Stimulated activated naive CD4-positive, alpha-beta T cell (primary cell): ENCODE measurements around the gene RHOT1.
"Not testable (repeated sequence)": the region's sequence is repeated elsewhere in the genome, so short reads cannot be mapped to it uniquely, and the experiment has no call there.

Experiments
- DNase-seq, 6 experiments: peaks; one replicate each; lab custom pipeline; 2025; lab: John Stamatoyannopoulos, UW

Gene RHOT1

DNA sequence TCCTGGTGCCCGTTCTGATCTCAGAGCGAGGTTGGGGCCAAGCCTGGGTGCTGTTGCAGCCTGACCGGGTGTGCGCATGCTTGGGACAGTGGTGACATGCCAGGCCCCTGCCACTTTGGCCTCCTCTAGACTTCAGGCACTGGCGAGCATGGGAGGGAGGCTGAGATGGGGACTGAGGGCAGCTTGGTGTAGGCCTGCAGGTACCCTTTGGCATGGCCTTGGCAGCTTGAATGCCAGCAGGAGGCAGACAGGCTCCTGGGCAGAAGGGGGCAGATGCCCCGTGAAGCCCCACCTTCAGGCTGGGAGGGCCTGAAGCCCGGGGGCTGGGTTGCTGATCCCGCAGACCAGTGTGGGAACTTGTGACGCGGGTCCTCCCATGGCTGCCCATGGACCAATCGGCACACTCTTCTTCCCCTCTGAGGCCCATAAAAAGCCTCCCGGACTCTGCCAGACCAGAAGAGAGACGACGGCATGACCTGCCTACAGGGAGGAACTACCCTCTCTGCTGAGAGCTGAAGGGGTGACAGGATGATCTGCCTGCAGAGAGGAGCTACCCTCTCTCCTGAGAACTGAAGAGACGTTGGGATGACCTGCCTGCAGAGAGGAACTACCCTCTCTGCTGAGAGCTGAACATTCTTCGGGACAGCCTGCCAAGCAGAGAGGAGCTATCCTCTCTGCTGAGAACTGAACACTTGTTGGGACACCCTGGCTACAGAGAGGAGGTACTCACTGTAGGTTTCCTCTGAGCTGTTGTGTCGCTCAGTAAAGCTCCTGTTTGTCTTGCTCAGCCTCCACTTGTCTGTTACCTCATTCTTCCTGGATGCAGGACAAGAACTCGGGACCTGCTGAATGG is 17.5 kb downstream of the RHOT1 start:
- no peak for DNase-seq

DNA sequence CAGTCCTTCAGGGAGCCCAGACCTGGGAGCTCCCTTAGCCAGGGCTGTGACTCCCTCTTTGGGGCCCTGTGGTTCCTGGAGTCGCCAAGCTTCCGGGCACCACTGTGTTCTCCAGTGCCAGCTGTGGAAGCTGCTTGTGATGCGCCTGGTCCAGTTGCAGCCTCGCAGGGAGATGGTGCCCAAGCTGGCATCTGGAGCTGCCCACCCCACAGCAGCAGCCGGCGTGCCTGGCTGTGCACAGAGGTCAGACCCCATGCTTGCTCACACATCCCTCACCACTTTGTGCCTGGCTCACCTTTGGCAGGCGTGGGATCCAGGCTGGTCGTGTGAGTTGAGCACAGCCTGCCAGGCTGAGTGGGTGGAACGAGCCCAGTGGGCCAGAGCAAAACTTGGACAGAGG is 18.2 kb downstream of the RHOT1 start:
- no peak for DNase-seq

DNA sequence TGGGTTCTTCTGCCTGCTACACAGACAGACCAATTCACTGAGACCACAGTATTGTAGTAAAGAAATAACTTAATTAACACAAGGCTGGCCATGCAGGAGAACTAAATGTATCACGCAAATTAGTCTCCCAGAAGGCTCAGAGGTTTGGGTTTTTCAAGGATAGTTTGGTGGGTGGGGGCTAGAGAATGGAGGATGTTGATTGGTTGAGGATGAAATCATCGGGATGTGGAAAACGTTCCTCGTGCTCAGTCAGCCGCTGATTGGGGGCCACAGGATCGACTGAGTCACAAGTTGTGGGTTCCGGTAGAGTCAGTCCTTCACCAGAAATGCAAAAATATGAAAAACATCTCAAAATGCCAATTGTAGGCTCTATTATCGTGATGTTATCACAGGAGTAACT is 18.7 kb downstream of the RHOT1 start:
- no peak for DNase-seq

DNA sequence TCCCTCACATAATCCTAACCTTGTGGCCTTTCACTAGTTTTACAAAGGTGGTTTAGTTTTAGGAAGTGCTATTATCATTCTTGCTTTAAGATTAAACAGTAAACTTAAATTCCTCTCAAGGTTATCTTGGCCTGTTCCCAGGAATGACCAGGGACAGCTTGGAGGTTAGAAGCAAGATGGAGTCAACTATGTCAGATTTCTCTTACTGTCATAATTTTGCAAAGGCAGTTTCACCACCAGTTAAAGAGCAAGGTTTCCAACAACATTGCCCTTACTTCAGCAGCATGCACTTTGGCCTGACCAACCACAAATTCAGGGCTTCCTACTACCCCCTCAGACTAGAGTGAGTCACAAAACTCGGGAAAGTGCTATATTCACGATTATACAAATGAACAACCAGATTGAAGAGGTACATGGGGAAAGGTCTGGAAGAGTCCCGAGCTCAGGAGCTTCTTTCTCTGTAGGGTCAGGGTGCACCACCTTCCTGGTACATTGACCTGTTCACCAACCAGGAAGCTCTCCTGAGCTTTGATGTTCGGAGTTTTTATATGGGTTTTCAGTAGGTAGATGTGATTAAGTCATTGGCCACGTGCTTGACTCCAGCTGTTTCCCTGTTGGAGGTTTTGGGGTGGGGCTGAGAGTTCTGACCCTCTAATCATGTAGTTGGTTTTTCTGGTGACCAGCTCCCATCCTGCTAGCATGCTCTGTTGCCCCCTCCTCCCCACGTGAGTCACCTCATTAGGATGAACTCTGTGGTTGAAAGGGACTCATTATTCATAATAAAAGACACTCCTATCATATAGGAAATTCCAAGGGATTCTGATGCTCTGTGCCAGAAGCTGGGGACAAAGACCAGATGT is 19.4 kb downstream of the RHOT1 start:
- DNase-seq = no peak

DNA sequence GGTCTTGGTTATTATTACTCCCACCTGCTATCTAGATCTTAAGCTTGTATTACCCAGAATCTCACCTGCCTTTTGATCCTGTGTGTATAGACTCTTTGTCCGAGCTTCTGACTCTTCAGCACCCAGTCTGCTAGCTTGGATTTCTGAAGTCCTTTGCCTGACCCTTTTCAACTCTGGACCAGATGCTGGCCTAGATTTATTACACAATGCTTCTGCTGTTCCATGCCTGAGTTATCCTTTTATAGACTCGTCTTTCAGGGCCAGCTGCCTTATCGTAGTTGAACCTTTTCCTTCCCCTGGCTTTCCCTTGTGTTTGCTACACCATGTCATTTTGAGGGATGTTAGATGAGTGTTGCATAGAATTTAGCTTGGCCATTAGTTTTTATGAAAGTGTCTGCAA is 32.6 kb downstream of the RHOT1 start:
- no peak for DNase-seq

DNA sequence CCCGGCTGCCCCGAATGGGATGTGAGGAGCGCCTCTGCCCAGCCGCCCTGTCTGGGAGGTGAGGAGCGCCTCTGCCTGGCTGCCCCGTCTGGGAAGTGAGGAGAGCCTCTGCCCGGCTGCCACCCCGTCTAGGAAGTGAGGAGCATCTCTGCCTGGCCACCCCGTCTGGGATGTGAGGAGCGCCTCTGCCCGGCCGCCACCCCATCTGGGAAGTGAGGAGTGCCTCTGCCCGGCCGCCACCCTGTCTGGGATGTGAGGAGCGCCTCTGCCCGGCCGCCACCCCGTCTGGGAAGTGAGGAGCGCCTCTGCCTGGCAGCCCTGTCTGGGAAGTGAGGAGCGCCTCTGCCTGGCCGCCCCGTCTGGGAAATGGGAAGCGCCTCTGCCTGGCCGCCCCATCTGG is 36.4 kb downstream of the RHOT1 start:
- not testable (repeated sequence) for DNase-seq

DNA sequence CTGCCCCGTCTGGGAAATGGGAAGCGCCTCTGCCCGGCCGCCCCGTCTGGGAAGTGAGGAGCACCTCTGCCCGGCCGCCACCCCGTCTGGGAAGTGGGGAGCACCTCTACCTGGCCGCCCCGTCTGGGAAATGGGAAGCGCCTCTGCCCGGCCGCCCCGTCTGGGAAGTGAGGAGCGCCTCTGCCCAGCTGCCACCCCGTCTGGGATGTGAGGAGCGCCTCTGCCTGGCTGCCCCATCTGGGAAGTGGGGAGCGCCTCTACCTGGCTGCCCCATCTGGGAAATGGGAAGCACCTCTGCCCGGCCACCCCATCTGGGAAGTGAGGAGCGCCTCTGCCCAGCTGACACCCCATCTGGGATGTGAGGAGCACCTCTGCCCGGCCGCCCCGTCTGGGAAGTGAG is 36.8 kb downstream of the RHOT1 start:
- not testable (repeated sequence) for DNase-seq

DNA sequence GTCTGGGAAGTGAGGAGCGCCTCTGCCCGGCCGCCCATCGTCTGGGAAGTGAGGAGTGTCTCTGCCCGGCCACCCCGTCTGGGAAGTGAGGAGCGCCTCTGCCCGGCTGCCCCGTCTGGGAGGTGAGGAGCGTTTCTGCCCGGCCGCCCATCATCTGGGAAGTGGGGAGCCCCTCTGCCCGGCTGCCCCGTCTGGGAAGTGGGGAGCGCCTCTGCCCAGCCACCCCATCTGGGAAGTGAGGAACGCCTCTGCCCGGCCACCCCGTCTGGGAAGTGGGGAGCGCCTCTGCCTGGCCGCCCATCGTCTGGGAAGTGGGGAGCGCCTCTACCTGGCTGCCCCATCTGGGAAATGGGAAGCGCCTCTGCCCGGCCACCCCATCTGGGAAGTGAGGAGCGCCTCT is 37.2 kb downstream of the RHOT1 start:
- not testable (repeated sequence) for DNase-seq

DNA sequence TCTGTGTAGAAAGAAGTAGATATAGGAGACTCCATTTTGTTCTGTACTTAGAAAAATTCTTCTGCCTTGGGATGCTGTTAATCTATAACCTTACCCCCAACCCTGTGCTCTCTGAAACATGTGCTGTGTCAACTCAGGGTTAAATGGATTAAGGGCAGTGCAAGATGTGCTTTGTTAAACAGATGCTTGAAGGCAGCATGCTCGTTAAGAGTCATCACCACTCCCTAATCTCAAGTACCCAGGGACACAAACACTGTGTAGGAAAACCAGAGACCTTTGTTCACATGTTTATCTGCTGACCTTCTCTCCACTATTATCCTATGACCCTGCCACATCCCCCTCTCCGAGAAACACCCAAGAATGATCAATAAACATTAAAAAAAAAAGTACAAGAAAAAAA is 38.0 kb downstream of the RHOT1 start:
- not testable (repeated sequence) for DNase-seq

DNA sequence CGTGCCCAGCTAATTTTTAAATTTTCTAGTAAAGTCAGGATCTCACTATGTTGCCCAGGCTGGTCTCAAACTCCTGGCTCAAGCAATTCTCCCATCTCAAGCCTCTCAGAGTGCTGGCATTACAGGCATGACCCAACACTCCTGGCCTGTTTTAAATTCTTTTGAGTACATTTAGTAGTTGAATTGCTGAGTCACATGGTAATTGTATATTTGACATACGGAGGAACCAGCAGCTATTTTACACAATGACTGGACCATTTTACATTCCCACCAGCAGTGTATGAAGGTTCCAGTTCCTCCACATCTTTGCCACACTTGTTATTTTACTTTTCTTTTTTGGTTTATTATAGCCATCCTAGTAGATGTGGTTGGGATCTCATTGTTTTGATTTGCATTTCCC is 43.6 kb downstream of the RHOT1 start:
- DNase-seq = no peak

DNA sequence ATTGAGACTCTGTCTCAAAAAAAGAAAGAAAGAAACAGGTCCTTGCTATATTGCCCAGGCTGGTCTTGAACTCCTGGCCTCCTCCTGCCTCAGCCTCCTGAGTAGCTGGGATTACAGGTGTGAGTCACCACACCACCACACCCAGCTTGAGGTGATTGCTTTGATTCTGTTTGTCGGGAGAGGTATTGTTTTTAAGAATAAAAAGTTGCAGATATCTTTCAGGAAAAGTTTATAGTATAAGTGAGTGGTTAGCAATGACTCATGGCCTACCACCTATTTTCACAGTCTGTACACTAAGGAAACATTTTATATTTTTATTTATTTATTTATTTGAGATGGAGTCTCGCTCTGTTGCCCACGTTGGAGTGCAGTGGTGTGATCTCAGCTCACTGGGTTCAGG is 45.0 kb downstream of the RHOT1 start:
- no peak for DNase-seq

DNA sequence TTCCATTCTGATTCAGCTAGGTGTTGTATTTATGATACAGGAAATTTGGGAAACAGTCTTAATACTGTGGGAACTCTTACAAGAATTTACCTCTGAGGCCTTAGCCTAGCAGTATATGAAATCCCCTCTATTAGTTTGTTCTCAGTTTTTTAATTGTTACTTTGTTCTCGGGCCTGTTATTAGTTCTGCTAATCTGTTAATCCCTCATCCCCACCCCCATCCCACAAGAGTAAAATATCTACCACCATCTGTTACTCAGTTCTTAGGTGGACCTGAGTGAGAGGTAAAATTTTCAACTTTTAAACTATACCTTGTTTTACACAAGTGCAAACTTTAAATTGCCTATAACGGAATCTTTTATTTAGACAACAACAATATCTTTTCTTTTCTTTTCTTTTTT is 47.0 kb downstream of the RHOT1 start:
- DNase-seq = no peak

DNA sequence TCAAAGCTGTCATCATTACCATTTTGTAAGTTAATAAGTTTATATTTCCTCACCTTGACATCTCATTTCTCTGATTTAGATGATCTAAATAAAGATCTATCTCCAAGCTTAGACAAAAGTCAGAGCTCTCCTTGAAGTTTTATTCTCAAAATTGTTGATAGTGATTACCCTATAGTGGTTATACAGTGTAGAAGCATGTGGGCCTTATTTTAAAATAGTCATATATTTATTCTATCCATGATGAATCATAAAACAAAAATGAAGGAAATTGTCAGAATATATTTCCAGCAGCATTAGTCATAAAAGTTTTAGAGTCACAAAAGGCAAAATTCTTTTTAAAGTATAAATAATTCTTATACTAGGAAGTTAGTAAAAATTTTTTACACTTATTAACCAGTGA is 49.0 kb downstream of the RHOT1 start:
- no peak for DNase-seq

DNA sequence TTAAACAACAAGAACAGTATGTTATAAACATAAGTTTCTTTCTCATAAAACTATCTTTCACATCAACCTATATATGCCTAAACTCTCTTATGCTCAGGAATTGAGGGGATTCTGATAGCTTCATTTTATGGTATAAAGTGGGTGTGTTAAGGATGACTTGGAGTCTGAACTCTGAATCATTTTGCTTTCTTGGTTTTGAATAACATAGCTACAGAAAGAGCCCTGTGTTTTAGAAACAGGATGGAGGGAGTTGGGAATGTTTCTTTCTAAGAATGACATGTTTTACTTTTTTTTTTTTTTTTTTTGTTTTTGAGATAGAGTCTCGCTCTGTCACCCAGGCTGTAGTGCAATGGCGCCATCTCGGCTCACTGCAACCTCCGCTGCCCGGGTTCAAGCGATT is 50.1 kb downstream of the RHOT1 start:
- DNase-seq = no peak

DNA sequence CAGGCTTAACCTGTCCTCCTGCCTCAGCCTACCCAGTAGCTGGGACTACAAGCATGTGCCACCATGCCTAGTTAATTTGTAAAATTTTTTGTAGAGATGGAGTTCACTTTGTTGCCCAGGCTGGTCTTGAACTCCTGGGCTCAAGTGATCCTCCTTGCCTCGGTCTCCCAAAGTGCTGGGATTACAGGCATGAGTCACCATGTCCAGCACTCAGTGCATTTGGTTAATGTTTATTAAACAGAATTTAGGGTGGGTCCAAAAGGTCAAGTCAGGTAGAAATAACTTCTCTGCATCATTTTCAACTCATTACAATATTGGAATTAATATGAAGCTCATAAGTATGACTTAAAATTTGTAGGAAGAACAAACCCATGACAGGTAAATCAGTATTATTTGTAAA is 55.7 kb downstream of the RHOT1 start:
- no peak for DNase-seq

DNA sequence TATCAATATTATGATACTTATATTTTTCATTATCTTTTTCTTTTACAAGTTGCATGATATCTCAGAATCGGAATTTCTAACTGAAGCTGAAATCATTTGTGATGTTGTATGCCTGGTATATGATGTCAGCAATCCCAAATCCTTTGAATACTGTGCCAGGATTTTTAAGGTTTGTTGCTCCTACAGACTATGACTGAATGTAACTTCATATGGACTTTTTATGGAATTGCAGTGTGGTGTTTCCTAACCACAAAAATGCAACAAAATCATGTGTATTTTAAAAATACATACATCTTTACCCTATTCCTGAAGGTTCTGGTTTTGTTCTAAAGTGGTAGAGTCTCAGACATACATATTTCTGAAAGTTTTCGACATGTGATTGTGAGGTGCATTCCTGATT is 64.6 kb downstream of the RHOT1 start:
- no peak for DNase-seq

DNA sequence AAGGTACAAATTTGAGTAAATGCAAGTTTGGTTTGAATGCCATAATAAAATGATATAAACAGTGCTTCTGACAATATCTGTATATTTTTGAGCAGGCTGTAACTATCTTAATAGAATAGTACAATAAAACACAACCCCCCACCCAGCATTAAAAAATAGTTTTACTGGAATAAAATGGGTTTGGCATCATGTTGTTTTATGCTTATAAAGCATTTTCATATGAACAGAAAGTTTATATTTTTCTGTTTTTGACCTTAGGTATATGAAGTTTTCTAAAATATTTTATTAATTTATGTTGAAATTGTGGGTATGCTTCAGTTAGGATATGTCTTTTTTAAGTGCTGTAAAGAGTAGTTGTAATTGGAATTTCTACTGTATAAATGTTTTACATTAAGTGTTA is 66.1 kb downstream of the RHOT1 start:
- no peak for DNase-seq

DNA sequence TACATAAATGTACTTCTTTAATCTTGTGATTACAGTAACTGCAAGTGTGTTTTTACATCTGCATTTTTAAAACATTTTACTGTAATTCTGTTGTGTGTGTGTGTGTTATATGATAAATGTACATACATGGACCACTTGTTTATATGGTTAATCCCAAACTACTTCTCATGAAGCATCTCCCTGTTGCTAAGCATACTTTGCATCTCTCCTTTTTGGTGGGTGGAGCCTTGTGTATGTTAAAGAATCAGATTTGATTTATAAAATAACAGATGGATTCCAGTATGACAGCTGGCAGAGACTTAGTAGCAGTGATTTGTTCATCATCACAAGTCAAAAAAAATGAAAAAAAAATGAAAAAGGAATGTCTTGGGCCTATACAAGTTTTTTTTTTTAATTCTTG is 67.3 kb downstream of the RHOT1 start:
- DNase-seq = no peak

DNA sequence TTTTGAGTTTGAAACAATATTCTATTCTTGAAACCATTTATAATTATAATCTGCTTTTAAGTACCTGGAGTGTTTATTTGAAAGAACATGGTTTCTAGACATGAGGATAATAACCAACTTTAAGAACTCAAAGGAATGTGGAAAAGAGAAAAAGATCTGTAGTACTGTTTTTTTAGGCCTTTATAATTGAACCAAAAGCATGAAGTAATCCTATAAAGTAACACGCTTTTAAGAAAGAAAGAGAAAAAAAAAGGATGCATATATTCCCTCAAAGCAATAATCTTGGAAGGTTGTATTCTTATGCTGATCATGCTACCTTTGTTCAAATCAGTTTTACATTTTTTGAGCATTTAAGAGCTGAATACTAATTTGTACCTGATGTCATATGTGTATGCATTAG is 69.4 kb downstream of the RHOT1 start:
- no peak for DNase-seq

DNA sequence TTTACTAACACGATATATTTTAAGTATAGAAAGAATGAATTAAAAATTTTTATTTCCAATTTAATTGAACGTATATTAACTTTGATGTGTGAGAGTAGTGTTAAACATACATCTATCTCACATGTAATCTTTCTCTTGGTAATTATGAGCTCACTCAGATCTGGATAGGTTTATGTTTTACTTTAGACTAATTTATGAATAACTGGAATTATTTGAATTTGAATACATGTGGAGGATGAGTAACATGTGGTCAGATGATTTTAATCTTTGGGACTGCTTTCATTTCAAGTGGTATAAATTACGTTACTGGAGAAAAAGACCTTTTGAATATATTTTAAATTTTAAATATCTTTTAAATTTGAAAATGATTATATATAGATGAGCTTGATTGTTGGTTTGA is 73.4 kb downstream of the RHOT1 start:
- DNase-seq = no peak

DNA sequence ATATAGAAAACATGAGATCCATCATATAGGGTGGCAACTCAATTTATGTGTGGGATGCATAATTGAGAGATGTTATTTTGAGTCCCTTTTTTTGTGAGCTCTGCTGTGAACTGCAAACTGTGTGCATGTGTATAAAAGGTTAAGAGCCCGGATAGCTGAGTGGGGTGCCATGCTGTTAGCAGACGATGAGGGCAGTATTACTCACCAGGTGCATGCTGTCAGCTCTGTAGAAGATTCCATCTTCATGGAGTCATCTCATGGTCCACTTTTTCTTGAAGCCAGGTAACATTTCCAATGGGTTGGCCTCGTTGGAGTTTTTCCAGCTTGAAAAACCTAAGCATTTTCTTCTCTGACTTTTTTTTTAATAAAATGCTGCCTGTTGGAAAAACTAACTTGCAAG is 80.3 kb downstream of the RHOT1 start:
- no peak for DNase-seq

DNA sequence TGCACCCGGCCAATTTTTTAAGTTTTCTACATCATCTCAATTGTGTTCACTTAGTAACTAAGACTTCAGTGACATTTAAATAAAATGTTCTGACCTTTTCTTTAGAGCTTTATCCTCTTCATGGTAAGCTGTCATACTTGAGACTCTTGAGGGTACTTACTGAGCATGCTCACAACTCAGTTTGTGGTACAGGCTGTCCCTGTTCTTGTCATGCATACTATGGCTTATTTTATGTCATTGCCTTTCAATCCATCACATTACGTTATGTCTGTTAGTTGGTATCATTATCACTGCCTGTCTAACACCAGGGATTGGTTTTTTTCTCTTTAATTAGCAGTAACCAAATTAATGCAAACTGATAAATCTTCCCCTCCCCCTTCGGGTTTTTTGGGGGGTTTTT is 81.4 kb downstream of the RHOT1 start:
- no peak for DNase-seq

DNA sequence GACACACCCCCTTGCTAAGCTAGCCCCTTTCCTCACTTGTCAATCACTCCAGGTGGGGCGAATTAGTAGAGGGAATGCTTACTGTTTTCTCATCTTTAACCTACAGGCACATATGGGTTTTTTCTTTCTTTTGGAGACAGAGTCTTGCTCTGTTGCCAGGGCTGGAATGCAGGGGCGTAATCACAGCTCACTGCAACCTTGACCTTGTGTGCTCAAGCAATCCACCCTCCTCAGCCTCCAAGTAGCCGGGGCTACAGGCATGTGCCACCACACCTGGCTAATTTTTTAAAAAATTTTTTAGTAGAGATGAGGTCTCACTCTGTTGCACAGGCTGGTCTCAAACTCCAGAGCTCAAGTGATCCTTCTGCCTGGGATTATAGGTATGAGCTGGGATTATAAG is 84.6 kb downstream of the RHOT1 start:
- DNase-seq = no peak
